Right lung (tissue), 5 donors: ENCODE results near the gene ISYNA1. TPM values are rescaled to one million over a fixed set of nuclear protein-coding genes. Genes with fewer than 3 reads are reported as not detected.
A peak's percentile ranks its signal among the peaks of the same experiment; 100 is the strongest.

ENCODE experiments used
- DNase-seq, 2 donors: peaks; one replicate each; pipeline ENCODE4 v3.0.0-alpha.2; 2013
- polyA plus RNA-seq, 5 donors: library from polyadenylated mRNA; unstranded; fragments of 120-200 nt; gene quantifications; one replicate each; pipeline versions ENCODE4 v1.2.1 to v1.2.3, GENCODE V29; 2013; ENCODE audit warnings: inconsistent platforms in 1 of 5, low replicate concordance in 1 of 5; ENCODE audit not compliant: insufficient read length in 5 of 5, insufficient read depth in 1 of 5

ISYNA1 gene
- polyA plus RNA-seq, 5 donors, result 87.8 to 211 (median 117) TPM

- DNase-seq, result no peak
Measured at GRCh38 chr19:18446811-18447359, 9.0 kb upstream of the ISYNA1 start.

GRCh38 chr19:18446145-18446810 is 8.3 kb upstream of the ISYNA1 start:
- DNase-seq, result no peak

- DNase-seq, result no peak
Measured at GRCh38 chr19:18445262-18445948, 7.5 kb upstream of the ISYNA1 start.

- no peak for DNase-seq
Measured at GRCh38 chr19:18444513-18444912, 6.6 kb upstream of the ISYNA1 start.

- DNase-seq, result no peak
Measured at GRCh38 chr19:18443831-18444230, 5.9 kb upstream of the ISYNA1 start.

GRCh38 chr19:18443406-18443805 is 5.5 kb upstream of the ISYNA1 start:
- DNase-seq, result no peak

GRCh38 chr19:18442941-18443340 is 5.0 kb upstream of the ISYNA1 start:
- no peak for DNase-seq

- DNase-seq, result no peak
Measured at GRCh38 chr19:18441804-18442788, 4.2 kb upstream of the ISYNA1 start.

- DNase-seq, result no peak
Measured at GRCh38 chr19:18440936-18441803, 3.2 kb upstream of the ISYNA1 start.

- no peak for DNase-seq
Measured at GRCh38 chr19:18440415-18440877, 2.5 kb upstream of the ISYNA1 start.

- DNase-seq, result no peak
Measured at GRCh38 chr19:18439910-18440237, 1.9 kb upstream of the ISYNA1 start.

- DNase-seq, result no peak
Measured at GRCh38 chr19:18439025-18439909, 1.3 kb upstream of the ISYNA1 start.

- DNase-seq, result peak in 1 of 2 donors; percentile 43
Measured at GRCh38 chr19:18438331-18439024, 545 bp upstream of the ISYNA1 start.

- peak; percentile 81 to 83 for DNase-seq
Measured at GRCh38 chr19:18436671-18437490, 1.1 kb downstream of the ISYNA1 start.

- DNase-seq, result no peak
Measured at GRCh38 chr19:18435842-18436670, 1.9 kb downstream of the ISYNA1 start.

GRCh38 chr19:18435178-18435841 is 2.6 kb downstream of the ISYNA1 start:
- DNase-seq, result no peak
